KG1 (cell line): ENCODE results near the gene PEX5L.

ENCODE experiments used
- DNase-seq: peaks from one replicate; lab custom pipeline; 2025; lab: John Stamatoyannopoulos, UW

PEX5L gene

DNA sequence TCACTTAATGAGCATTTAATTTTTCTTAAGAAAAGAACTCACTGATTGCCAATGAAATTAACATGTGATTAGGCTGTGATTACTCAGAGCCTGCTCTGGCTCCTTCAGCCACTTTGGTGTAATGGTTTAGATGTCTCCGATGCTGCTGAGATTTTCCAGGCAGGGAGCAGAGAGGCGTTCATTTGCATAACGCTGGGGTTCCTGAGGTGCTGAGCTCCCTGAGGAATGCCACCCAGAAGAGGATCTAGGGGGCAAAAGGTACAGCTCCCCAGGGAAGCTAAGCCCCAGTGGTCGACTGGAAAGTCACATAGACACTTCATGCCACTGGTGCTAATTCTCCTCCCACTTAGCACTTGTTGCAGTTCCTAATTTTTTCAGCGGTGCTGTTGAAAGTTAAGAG is 264.4 kb downstream of the PEX5L start:
- no peak for DNase-seq

DNA sequence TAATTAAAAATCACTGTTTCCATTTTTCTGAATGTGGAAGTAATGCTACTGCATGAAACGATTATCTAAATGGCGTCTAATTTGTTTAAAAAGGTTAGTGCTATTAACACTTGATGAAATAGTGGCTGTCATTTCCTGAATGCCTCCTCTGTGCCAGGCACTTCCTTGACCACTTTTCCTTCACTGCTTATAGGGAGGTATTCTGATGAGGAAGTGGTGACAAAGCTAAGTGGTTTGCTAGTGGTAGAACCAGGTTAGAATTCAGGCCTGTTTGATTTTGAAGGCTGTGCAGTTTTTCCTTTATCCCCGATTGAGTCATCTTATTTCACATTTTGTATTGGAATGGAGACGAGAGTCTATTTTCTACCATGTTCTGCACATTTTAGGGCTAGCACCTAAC is 264.9 kb downstream of the PEX5L start:
- no peak for DNase-seq

DNA sequence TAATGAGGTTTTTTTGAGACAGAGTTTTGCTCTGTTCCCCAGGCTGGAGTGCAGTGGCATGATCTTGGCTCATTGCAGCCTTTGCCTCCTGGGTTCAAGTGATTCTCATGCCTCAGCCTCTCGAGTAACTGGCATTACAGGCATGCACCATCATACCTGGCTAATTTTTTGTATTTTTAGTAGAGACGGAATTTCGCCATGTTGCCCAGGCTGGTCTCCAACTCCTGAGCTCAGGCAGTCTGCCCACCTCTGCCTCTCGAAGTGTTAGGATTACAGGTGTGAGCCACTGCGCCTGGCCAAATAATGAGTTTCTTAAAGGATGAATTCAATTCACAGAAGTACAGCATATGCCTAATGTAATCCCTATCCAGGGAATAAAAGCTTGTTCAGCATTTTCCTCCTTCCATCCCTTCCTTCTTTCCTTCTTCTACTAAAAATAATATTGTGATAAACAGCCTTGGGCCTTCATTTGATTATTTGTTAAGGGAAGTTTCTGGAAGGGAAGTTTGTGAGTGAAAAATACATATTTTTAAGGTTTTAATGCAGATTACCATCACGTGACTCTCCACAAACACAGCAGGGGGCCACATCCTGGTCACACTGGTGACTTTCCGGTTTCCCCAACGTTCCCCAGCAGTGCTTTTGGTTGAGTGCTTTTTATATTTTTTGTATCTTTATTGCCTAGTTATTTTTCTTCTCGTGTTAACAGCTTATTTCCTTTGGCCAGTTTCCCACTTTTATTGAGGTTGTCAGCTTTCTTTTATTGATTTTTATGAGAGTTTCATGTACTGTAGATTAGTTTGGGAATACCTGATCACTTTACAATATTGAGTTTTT is 267.1 kb downstream of the PEX5L start:
- DNase-seq: no peak

DNA sequence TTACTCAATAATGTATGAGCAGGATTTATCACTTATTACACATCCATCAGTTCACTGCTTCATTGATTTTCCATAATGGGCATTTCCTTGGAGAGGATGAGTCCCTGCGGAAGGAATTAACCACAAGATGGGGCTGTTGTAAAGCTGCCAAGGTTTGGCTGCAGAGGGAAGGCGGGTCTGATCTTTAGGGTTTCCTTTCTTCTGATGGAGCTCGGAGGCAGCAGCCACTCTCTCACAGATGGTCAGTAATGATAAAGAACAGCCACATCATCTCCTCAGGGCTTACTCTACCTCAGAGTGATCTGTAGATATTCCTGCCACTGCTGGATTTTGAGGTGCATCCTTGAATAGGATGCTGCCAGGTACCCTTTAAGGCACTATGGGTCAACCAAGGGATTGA is 268.7 kb downstream of the PEX5L start:
- no peak for DNase-seq

DNA sequence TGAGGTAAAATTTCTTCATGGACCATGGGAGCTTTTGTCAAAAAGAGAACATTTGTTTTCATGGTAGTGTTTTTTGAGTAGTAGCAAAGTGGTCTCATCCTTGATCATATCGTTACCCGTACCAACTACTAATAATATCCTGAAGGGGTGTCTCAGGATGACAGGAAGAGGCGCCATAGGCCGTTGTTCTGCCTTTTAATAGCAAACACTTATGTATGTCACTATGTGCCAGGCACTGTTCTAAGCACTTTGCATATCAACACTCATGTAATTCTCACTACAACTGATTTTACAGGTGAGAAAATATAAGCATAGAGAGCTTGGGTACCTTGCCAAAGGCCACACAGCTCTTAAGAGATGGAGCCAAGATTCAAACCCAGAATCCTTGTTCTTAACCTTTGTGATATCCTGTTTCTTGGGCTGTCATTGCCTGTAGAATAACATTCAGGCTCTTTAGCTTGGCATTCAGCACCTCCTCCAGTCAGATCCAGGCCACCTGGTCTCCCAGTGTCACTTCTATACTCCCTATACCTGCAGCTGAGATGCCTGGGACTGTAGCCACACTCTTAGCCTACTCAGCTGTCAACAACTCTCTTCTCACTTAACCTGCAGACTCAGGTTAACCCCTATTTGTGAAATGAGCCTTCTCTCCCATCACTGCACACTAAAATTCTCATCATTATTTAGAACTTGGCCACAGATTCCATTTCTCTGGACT is 270.2 kb downstream of the PEX5L start:
- no peak for DNase-seq

DNA sequence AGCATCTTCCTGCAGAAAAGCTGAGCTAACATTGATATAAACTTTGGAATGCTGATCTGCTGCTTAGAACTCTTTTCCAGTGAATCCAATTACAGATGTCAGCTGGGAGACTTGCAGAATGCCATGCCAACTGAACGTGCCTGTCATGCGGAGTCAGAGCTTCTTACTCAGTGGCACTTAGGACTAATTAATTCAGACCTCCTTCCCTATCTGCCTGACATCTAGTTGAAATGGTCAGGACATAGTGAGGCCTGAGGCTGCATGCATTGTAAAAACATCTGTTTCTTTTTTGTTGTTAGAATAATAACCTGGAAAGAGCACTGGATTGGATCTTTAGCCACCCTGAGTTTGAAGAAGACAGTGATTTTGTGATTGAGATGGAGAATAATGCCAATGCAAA is 271.3 kb downstream of the PEX5L start:
- no peak for DNase-seq

DNA sequence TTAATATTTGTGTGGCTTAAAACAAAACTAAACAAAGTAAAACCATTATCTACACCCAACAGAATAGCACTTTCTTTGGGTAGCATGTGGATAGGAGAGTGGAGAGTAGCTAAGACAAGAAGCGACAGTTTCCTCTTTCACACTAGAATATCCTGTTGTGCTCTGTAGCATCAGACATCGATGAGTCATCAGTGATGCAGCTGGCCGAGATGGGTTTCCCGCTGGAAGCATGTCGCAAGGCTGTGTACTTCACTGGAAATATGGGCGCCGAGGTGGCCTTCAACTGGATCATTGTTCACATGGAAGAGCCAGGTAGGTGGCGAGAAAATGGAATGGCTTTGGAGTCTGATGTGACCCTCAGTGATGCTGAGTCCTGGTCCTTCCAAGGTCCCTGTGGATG is 275.8 kb downstream of the PEX5L start:
- DNase-seq: no peak

DNA sequence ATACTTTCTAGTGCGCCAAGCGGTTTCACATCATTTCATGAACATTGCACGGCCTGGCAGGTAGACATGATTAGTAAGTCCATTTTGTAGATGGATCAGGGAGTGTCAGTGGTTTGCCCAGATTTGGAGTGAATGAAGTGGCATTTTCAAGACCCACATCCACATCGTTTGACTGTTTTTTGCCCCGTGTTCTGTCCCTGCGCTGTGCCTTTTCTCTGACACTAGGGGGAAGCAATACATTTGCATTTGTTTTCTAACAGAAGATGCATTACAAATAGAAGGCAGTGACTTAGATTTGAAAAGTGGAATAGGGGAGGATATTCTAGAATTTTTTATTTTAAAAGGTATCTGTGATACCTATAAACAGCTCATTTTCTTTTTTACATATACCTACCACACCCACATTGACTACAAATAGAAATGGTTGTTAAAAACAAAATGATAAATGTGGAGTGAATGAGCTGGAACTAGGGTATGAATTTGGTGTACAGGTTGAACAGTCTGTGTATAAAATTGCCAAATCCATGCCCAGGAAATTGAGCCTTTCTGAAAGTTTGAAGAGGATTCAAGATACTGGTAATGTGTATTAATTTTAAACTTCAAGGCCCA is 285.9 kb downstream of the PEX5L start:
- DNase-seq: no peak

DNA sequence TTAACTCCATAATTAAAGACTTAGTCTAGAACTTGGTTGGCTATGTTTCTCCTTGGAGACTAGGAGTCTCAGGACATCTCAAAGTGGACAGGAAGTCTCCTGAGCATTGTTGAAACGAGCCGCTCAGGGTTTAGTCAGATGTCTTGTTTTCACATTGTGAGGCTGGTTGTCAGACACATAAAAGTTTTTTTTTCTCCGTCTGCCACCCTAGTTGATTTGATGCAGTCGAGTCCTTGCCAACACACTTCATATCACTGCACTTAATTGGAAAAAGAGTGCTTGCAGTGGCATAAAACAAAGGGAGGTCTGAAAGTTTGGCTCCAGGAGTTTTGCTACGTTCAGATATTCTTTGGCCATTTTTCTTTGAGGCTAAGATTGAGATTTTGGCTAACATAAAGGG is 291.0 kb downstream of the PEX5L start:
- no peak for DNase-seq

DNA sequence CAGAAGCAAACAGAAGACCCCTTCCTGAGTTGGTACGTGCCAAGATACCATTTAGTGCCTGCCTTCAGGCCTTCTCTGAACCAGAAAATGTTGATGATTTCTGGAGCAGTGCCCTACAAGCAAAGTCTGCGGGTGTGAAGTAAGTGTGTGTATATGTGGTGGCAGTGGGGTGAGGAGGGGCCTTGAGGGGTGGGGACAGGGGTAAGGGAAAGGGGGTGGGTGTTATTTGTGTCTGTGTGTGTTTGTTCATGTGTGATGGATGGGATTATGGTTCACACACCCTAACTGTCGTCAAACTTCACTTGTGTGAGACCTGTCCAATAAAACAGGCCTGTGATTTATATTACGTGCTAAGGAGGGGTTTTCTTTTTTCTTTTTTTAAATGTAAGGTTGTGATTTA is 291.7 kb downstream of the PEX5L start:
- no peak for DNase-seq
